VCaP (cell line): ENCODE measurements around the gene FIP1L1.
"Not testable (repeated sequence)": the region's sequence is repeated elsewhere in the genome, so short reads cannot be mapped to it uniquely, and the experiment has no call there.

Experiments used
- H3K27ac ChIP-seq: fragments of 450-650 bp; 2 replicates; pipeline ENCODE4 v1.5.1; 2017
- CTCF ChIP-seq: fragments of 450-650 bp; conservative IDR thresholded peaks from 2 replicates; pipeline ENCODE4 v1.5.1; 2017; ENCODE audit warnings: mild to moderate bottlenecking, moderate library complexity

FIP1L1 gene

GRCh38 chr4:53367721-53368120, 9.7 kb upstream of the FIP1L1 start:
- H3K27ac ChIP-seq = no peak overlapping the region
- no peak for TF ChIP-seq CTCF

- no peak for TF ChIP-seq CTCF
- no peak overlapping the region for H3K27ac ChIP-seq
Observed at GRCh38 chr4:53371049-53371448, 6.4 kb upstream of the FIP1L1 start.

GRCh38 chr4:53371843-53372521, 5.5 kb upstream of the FIP1L1 start:
- no peak overlapping the region for H3K27ac ChIP-seq
- no peak for TF ChIP-seq CTCF

GRCh38 chr4:53374777-53375258, 2.6 kb upstream of the FIP1L1 start:
- H3K27ac ChIP-seq = no peak overlapping the region
- TF ChIP-seq CTCF = no peak

- H3K27ac ChIP-seq = peak overlapping the region; percentile 90
- TF ChIP-seq CTCF = no peak
Observed at GRCh38 chr4:53376900-53377299, 541 bp upstream of the FIP1L1 start.

- TF ChIP-seq CTCF = no peak
- H3K27ac ChIP-seq = peak overlapping the region; percentile 90
Observed at GRCh38 chr4:53378171-53378482, 686 bp downstream of the FIP1L1 start.

- no peak for TF ChIP-seq CTCF
Observed at GRCh38 chr4:53380221-53380620, 2.8 kb downstream of the FIP1L1 start.

GRCh38 chr4:53409479-53409878, 32.0 kb downstream of the FIP1L1 start:
- H3K27ac ChIP-seq = not testable (repeated sequence)

More at GRCh38 chr4:53380221-53380620, 2.8 kb downstream of the FIP1L1 start:
- no peak overlapping the region for H3K27ac ChIP-seq
